Endothelial cell (in vitro differentiated cells): ENCODE results near the gene NLGN1. TPM values are rescaled to one million over a fixed set of nuclear protein-coding genes. Genes with fewer than 3 reads are reported as not detected.

ENCODE experiments used
- DNase-seq: peaks from one replicate; pipeline ENCODE4 v3.0.0; 2021; ENCODE audit warnings: low spot score
- H3K27ac Mint-ChIP-seq: one replicate; pipeline ENCODE4 v1.8.0; 2021; ENCODE audit warnings: mixed read lengths, inconsistent platforms; ENCODE audit not compliant: unreplicated experiment
- H3K27me3 Mint-ChIP-seq: one replicate; pipeline ENCODE4 v1.8.0; 2021; ENCODE audit warnings: mild to moderate bottlenecking, moderate library complexity, mixed read lengths, inconsistent platforms; ENCODE audit not compliant: unreplicated experiment
- H3K36me3 Mint-ChIP-seq: one replicate; pipeline ENCODE4 v1.8.0; 2021; ENCODE audit warnings: mild to moderate bottlenecking, low read depth, mixed read lengths, inconsistent platforms; ENCODE audit not compliant: unreplicated experiment
- H3K4me1 Mint-ChIP-seq: one replicate; pipeline ENCODE4 v1.8.0; 2021; ENCODE audit warnings: mild to moderate bottlenecking, mixed read lengths, inconsistent platforms; ENCODE audit not compliant: unreplicated experiment
- H3K4me3 Mint-ChIP-seq: one replicate; pipeline ENCODE4 v1.8.0; 2021; ENCODE audit warnings: mild to moderate bottlenecking, mixed read lengths, inconsistent platforms; ENCODE audit not compliant: unreplicated experiment
- H3K9me3 Mint-ChIP-seq: one replicate; pipeline ENCODE4 v1.8.0; 2021; ENCODE audit warnings: mixed read lengths, inconsistent platforms; ENCODE audit not compliant: unreplicated experiment
- total RNA-seq: library from RNA; stranded (reverse); fragmentation: NEBNext Ultra II Directional; extraction: Animal tissue kit (Norgen Biotek cat#: 25700); gene quantifications from one replicate; pipeline ENCODE4 v1.2.1, GENCODE V29; 2021; ENCODE audit not compliant: unreplicated experiment
- TF ChIP-seq, protein P1 (sequence below): fragments of 200-600 bp; sonication (generic); IDR thresholded peaks from one replicate; pipeline ENCODE4 v1.5.0; 2021; ENCODE audit warnings: antibody characterized with exemption; ENCODE audit not compliant: unreplicated experiment

Gene NLGN1
- total RNA-seq, 1 donor from 2014 or later, result 27.6 TPM

DNA sequence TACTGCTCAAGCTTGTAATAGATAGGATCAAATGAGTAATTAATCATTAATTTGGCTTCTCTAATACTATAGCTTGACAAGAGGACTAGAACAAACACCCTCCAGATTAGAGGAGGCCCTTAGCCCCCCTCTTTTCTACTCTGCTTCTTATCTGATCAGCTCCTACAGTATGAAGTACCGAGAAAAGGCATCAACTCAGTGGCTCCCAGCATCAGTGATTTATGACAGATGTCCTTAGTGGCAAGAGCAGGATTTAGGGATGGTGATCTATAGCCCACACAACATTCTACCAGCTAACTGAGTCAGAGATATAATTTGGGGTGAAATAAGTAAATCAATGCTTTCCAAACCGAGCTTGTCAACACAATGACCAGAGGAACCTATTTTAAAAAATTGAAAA is 541.1 kb downstream of the NLGN1 start:
- H3K4me3 Mint-ChIP-seq, result no peak overlapping the region
- H3K36me3 Mint-ChIP-seq, result no peaks in the 10 kb centered on the region
- H3K27me3 Mint-ChIP-seq, result peaks cover 2% of the 10 kb centered on the region
- peaks cover 16% of the 10 kb centered on the region for H3K4me1 Mint-ChIP-seq
- no peaks in the 10 kb centered on the region for H3K9me3 Mint-ChIP-seq
- H3K27ac Mint-ChIP-seq, result no peak overlapping the region
- DNase-seq, result no peak
- TF ChIP-seq, protein P1, sequence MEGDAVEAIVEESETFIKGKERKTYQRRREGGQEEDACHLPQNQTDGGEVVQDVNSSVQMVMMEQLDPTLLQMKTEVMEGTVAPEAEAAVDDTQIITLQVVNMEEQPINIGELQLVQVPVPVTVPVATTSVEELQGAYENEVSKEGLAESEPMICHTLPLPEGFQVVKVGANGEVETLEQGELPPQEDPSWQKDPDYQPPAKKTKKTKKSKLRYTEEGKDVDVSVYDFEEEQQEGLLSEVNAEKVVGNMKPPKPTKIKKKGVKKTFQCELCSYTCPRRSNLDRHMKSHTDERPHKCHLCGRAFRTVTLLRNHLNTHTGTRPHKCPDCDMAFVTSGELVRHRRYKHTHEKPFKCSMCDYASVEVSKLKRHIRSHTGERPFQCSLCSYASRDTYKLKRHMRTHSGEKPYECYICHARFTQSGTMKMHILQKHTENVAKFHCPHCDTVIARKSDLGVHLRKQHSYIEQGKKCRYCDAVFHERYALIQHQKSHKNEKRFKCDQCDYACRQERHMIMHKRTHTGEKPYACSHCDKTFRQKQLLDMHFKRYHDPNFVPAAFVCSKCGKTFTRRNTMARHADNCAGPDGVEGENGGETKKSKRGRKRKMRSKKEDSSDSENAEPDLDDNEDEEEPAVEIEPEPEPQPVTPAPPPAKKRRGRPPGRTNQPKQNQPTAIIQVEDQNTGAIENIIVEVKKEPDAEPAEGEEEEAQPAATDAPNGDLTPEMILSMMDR, result no peak

DNA sequence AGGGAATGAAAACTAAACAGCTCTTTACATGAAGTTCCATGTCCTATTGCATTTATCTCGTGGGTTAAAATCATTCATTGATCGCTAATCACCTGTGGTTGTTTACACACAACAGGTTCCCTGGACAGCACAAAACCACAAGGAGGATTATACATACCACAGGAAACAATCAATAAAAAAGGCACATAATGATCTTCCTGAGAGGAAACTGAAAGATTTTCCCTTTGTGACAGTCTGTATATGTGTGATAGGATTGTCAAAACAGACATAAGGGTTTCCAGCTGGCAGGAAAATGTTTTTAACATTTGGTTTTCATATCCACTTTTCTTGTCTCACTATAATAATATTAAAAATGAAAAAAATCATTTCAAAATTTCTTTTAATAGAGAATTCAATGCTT is 541.8 kb downstream of the NLGN1 start:
- H3K27ac Mint-ChIP-seq, result peak overlapping the region; percentile 28
- H3K36me3 Mint-ChIP-seq, result no peaks in the 10 kb centered on the region
- H3K4me1 Mint-ChIP-seq, result peaks cover 16% of the 10 kb centered on the region
- no peak overlapping the region for H3K4me3 Mint-ChIP-seq
- no peaks in the 10 kb centered on the region for H3K9me3 Mint-ChIP-seq
- DNase-seq, result no peak
- TF ChIP-seq, protein P1, result no peak
- H3K27me3 Mint-ChIP-seq, result peaks cover 2% of the 10 kb centered on the region

DNA sequence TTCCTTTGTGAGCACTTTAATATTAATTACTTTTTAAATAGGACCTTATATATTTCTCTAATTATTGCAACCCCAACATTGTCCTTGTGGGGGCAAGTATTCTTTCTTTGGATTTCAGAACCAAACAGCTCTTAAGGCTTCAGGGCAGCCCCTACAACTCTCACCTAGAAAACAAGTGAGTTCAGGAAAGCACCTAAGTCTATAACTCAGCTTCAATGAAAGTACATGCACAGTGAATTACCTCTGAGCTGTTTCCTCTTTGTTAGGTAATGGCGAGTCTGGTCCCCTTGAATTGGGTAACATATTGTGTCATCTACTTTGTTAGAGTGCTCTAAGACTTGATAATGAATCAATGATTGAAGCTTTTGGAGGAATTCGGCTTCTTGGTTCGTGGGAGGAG is 545.7 kb downstream of the NLGN1 start:
- H3K27me3 Mint-ChIP-seq, result no peaks in the 10 kb centered on the region
- no peaks in the 10 kb centered on the region for H3K9me3 Mint-ChIP-seq
- no peaks in the 10 kb centered on the region for H3K36me3 Mint-ChIP-seq
- H3K4me3 Mint-ChIP-seq, result no peak overlapping the region
- H3K27ac Mint-ChIP-seq, result no peak overlapping the region
- peaks cover 29% of the 10 kb centered on the region for H3K4me1 Mint-ChIP-seq
- TF ChIP-seq, protein P1, result no peak
- DNase-seq, result no peak

DNA sequence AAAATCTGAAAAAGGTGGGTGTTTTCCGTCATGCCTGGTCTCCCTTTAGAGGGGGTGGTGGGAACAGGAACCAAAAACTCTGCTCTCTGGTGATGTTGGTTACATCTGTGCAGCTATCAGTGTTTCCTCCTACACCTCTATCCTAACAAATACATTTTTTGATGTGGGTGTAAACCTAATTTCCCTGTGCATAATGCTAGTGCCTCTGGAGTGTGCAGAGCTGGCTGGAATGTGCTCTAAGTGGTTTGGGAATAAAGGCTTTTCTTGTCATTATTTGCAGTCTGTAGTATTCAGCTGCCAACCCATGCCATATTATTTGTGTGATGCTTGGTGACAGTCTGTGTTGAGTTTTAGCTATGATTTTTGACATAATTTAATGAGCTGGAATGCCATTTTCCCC is 547.6 kb downstream of the NLGN1 start:
- H3K27me3 Mint-ChIP-seq, result no peaks in the 10 kb centered on the region
- no peaks in the 10 kb centered on the region for H3K36me3 Mint-ChIP-seq
- no peak for DNase-seq
- TF ChIP-seq, protein P1, result no peak
- peaks cover 18% of the 10 kb centered on the region for H3K4me1 Mint-ChIP-seq
- no peak overlapping the region for H3K27ac Mint-ChIP-seq
- H3K4me3 Mint-ChIP-seq, result no peak overlapping the region
- no peaks in the 10 kb centered on the region for H3K9me3 Mint-ChIP-seq

DNA sequence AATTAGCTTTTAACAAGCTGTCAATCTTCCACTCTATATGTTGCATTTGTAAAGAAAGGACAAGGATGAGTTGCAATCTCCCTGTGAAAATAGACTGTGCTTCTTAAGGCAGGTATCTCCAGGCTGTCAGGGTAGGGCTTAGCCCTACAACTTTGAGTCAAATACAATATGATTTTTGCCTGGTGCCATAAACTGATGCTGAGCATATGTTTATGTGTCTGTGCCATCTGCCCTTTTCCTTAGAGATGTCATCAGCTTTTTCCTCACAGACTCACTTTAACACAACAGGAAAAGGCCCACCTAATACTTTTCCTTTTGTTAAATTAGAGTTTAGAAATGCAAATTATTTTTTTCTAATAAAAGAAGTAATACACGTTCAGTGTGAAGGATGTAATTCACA is 548.3 kb downstream of the NLGN1 start:
- Mint-ChIP-seq H3K27ac (no peak overlapping the region), H3K4me3 (no peak overlapping the region), H3K36me3 (no peaks in the 10 kb centered on the region), H3K27me3 (no peaks in the 10 kb centered on the region), H3K9me3 (no peaks in the 10 kb centered on the region), H3K4me1 (peaks cover 16% of the 10 kb centered on the region)
- no peak for DNase-seq
- TF ChIP-seq, protein P1, result no peak
